ENCODE measurements around the gene SCN5A.

DNA sequence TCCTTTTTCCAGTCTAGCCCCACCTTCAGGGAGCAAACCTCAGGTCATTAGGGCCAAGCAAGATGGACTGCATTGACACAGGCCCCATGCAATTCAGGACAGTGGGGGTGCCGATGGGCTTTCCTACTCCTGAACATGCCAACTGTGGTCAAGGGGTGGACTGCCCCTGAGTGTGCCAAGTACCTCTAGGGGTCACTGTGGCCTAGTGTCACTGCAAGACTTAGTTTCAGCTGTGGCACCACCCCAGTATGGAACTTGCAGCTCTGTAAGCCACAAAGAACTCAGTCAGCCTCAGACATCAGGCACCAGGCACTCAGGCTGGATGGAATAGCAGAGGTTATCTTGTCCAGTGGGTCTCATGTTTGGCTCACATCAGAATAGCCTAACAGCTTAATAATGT, 121.0 kb downstream of the SCN5A start:
- TF ChIP-seq, protein P1, sequence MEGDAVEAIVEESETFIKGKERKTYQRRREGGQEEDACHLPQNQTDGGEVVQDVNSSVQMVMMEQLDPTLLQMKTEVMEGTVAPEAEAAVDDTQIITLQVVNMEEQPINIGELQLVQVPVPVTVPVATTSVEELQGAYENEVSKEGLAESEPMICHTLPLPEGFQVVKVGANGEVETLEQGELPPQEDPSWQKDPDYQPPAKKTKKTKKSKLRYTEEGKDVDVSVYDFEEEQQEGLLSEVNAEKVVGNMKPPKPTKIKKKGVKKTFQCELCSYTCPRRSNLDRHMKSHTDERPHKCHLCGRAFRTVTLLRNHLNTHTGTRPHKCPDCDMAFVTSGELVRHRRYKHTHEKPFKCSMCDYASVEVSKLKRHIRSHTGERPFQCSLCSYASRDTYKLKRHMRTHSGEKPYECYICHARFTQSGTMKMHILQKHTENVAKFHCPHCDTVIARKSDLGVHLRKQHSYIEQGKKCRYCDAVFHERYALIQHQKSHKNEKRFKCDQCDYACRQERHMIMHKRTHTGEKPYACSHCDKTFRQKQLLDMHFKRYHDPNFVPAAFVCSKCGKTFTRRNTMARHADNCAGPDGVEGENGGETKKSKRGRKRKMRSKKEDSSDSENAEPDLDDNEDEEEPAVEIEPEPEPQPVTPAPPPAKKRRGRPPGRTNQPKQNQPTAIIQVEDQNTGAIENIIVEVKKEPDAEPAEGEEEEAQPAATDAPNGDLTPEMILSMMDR (IDR thresholded peaks at IDR 0.05 in 8 of 11, conservative IDR thresholded peaks at IDR 0.05 in 3 of 11): no peak
- no peak for TF ChIP-seq POLR2AphosphoS5 (IDR thresholded peaks at IDR 0.05)
